ENCODE data around the gene CCDC24. TPM values are rescaled to one million over a fixed set of nuclear protein-coding genes. Genes with fewer than 3 reads are reported as not detected.

The CCDC24 gene
- total RNA-seq, result 2.5 and 2.9 TPM in 2 replicates

DNA sequence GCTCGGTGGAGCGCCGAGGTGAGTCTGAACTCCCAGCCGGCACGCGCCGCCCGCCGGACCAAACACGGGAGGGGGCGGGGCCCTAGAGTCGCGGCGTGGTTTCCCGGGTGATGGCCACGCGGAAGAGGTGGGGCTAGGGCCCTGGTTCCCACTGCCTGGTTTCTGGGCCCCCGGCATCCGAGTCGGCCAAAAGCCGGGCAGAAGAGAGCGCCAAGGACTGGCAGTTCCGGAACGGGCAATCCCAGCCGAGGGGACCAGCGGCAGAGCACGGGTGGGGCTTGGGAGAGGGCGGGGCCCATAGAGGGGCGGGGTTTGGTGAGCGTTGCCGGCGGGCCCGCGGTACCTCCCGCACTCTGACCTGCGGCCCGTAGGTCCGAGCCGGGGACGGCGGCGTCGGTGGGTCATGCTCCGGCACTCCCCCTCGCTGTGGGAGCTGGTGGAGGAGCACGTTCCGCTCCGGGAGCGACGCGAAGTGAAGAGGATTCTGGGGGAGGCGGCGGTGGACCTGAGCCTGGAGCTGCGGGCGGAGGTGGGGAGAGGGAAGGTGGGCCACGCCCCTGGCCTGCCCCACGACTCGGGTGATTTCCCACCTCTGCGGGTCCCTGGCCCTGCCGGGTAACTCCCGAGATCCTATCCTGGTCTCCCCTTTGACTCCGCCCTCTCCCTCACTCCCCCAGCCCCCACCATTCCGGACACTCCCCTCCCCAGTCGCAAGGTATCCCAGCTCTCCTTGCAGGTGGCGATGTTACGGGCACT is at the start of gene CCDC24:
CCDC24 (plus strand) TSS at position 124 of the 756 bp plus-strand sequence; CDS start at position 404, 280 bp downstream.

DNA sequence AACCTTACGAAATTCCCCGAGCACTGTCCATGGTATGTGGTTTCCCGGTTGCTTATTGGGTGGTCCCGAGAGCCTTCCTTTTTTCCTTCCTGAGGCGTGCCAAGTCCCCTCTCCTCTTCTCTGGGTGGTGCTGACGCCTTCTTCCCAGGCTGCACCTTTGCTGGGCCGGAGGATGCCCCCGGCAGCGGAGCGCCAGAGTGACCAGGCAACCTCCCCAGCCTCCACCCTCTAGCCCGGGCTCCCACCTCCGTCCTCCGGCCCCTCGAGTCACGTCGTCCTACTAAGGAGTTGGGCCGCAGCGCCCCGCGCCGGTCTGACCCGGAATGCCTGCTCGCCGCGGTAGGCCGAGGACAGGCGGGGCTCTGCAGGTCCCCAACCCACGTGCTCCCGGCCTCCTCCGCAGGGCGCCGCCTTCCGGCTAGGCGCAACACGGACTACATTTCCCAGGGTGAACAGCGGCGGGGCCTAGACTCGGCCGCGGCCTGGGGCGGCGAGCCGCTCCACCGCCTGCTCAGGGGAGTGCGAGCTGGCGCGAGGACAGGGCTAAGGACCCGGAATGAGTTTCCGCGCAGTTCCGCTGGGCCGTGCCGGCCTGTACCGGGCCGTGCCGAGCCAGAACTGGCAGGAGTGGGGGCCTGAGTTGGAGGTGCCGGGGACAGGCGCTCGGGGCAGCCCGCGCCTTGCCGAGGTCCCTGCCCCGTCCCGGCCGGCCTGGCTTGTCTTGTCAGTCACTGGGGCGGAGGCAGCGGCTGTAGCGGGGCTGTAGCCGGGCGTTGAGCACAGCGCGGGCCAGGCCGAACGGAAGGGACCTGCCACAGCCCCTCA is 45.0 kb upstream of the CCDC24 start, which contains the start of gene IPO13:
IPO13 (plus strand) TSS at position 715 of the 825 bp plus-strand sequence. CDS start 651 bp downstream, outside the sequence.

DNA sequence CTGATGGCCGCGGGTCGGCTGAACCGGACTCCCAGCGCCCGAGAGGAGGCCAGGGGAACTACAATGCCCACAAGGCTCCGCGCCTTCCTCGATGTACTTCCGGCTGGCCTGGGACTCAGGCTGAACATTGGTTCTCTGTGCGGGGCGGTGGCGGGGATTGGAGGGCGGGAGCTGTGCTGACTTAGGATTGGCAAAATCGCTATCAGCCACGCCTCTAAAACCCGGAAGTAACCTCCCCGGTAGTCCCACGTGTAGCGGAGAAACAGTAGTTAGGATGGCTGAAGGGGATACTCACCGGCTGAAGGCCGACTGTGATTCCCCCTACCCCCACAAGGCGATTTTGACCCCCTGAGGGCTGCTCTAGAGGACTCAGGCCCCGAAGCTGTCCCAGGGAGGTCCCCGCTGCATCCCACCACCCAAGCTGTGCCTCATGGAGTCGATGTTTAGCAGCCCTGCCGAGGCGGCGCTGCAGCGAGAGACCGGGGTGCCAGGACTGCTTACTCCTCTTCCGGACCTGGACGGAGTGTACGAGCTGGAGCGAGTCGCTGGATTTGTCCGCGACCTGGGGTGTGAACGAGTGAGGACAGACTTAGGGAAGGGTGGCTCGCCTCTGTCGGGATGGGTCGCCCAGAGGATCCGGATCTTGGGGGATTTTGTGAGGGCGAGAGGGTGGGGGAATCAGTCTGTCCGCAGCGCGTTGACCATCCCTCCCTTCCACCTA is 21.5 kb upstream of the CCDC24 start, which contains the start of gene DPH2:
DPH2 (plus strand) TSS at position 265 of the 721 bp plus-strand sequence; CDS start at position 431, 166 bp downstream.

DNA sequence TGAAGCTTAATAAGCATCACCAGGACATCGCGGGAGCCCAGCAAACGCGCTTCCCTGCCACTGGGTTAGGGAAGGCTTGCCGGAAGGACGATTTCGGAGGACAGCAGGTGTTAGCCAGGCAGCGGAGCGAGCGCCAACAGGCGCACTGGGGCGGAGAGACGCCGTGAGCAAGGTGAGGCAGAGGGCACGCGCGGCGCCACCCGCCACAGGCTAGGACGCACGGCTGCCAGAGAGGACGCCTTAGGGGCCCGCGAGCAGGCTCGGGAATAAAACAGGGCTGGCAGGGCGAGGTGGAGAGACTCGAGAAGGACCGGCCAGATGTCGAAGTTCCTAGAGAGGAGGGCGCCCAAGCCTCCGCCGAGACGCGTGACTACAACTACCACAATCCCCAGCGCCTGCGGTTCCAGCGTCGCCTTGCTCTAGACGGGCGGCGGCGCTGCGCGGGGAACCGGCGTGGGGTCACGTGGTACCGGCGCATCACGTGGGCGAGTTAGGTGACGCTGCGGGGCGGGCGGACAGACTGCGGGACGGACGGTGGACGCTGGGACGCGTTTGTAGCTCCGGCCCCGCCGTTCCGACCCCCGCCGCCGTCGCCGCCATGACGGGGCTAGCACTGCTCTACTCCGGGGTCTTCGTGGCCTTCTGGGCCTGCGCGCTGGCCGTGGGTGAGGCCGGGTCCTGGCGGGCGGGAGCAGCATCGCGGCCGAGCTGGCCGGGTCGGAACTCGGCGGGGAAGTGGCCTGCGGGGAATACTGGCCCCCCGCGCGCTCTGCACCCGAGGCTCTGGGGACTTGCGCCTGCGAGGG is 16.8 kb upstream of the CCDC24 start, which contains the start of gene ATP6V0B:
ATP6V0B (plus strand) TSS at position 518 of the 806 bp plus-strand sequence; CDS start at position 599, 81 bp downstream.

DNA sequence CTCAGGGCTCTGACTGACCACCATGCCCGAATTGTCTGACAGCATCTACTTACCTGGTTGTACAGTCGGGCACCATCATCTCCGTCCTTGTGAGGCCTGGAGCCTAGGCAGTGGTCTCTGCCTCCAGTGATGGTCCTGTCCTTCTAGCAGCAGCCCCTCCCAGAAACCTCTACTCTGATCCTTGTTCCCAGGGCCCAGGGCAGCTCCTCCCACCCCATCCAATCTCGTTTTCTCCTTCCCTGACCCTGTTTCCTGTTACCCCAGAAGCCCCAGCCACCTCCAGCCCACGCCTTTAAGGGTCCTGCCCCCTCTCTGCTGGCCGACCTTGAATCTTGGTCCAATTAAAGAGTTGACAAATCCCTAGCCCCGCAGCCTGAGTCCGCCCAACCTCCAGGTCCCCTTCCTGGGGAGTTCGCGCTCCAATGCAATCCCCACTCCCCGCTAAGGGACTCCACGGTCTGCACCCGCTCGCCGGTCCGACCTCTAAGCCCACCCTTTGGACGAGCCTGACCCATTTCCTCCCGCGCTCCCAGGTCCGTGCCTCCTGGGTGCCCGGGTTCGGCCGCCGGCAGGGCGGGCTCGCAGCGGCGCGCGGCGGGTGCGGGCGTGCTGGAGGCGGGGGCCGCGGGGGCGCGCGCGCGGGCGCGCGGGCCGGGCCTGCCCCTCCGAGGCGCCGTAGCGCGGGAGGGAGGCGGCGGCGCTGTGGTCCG is 12.7 kb upstream of the CCDC24 start, which contains the start of gene B4GALT2:
B4GALT2 (plus strand) TSS at position 660 of the 710 bp plus-strand sequence. CDS start 1,951 bp downstream, outside the sequence.

DNA sequence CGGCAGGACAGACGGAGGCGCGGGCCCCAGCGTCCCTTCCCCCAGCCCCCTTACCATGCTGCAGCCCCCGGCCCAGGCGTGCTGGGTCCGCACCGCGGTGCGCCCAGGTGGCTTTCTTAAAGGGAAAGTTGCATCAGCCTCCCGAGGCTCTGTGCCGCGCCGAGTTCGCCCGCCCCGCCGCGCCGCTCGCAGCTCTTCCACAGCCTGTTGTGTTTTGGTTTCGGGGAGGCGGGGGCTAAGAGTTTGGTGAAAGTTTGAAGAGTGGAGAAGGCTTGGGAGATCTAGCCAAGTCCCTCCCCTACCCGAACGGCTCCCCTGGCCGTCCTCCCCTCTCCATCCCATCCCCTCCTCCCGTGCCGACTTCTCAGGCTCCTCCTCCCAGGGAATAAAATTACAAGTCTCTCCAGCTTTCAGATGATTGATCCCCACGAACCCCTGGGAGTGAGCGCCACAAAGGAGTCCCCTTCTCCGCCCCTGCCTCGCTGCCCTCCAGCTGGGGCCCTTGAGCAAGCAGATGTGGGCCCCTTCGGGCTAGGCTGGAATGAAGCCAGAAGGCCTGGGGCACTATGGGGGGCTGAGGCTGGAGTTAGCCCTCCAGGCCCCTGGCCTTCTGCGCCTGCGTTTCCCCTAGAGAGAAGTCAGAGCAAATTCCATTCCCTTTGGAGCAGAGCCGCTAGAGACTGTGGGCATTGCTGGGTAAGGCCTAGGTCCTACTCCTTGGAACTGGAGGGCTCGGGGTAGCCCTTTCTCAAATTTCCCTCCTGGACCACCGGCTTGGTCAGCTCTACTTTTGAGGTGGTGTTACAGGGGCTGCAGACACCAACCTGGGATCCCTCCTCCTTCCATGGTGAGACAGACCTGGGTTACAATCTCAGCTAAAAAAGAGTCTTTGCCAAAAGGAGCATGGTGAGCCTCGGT is 40.1 kb downstream of the CCDC24 start, which contains the start of gene SLC6A9:
SLC6A9 (minus strand) TSS at position 211 of the 918 bp plus-strand sequence. CDS start 7,185 bp downstream, outside the sequence.

Other genes with a start within 250 kb of the CCDC24 start
- gene ARTN, start 57.8 kb upstream of the CCDC24 start, total RNA-seq, result under 0.01 TPM in 2 replicates
- 16.5 and 19.5 TPM in 2 replicates for gene IPO13, start 44.6 kb upstream of the CCDC24 start, total RNA-seq
- gene DPH2, start 21.6 kb upstream of the CCDC24 start, total RNA-seq, result 12.9 and 20.7 TPM in 2 replicates
- 70.5 and 84.3 TPM in 2 replicates for gene ATP6V0B, start 16.6 kb upstream of the CCDC24 start, total RNA-seq
- 80.1 and 89.9 TPM in 2 replicates for gene B4GALT2, start 12.4 kb upstream of the CCDC24 start, total RNA-seq
- gene SLC6A9, start 39.9 kb downstream of the CCDC24 start, total RNA-seq, result 1.1 and 1.2 TPM in 2 replicates
- gene KLF17, start 127.2 kb downstream of the CCDC24 start, total RNA-seq, result 0.37 TPM in 1 of 2 replicates, not detected in the other
- not detected in 2 replicates for gene KLF18, start 150.0 kb downstream of the CCDC24 start, total RNA-seq
- 14.7 and 15.4 TPM in 2 replicates for gene DMAP1, start 221.9 kb downstream of the CCDC24 start, total RNA-seq